HG03039 (cell line): ENCODE results near the gene DAP.
"Not testable (repeated sequence)": the region's sequence is repeated elsewhere in the genome, so short reads cannot be mapped to it uniquely, and the experiment has no call there.

Source experiments
- ATAC-seq: cut with Tn5 transposase; IDR thresholded peaks from one replicate; pipeline ENCODE4 v1.9.1; 2021; ENCODE audit warnings: mild to moderate bottlenecking, moderate library complexity; ENCODE audit not compliant: unreplicated experiment

The DAP gene

DNA sequence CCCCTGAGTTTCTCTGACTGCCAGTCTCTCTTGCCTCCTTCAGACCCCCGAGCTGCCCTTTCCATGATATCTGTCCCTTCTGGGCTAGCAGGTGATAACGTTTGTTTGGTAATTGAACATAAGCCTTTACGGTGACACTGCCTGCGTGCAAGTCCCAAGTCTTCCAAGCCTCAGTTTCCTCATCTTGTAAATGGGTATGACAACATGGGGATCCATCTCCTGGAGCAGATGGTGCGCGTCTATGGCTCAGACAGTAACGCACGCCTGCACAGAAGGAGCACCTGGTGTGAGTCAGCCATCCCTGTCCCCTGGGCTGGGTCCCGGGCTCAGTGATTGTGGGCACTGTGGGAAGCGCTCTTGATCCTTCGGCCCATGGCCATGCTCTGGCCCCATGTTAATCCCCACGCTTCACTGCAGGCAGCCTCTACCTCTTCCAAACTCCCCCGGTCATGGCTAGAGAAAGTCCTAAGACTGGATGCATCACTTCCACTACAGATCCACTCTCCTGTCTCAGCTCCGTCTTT lies 85.8 kb downstream of the DAP start:
- ATAC-seq, result no peak

DNA sequence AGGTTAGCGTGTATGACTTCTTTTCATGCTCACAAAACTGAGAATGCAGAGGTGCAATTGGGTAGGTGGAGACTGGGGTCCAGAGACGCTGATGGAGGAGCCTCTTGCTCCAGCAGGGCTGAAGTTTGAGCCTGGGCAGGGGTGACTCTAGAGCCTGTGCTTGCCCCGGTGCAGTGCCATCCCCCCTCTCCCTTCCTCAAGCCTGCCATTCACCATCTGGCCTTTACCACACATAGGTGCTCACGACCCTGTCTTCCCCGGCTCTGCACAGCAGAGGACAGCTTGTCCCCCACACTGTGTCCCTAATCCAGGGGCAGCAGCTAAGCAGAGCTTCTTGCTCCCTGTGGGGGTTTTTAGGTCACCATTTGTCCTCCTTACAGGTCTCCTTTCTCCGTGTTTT lies 86.5 kb downstream of the DAP start:
- no peak for ATAC-seq

DNA sequence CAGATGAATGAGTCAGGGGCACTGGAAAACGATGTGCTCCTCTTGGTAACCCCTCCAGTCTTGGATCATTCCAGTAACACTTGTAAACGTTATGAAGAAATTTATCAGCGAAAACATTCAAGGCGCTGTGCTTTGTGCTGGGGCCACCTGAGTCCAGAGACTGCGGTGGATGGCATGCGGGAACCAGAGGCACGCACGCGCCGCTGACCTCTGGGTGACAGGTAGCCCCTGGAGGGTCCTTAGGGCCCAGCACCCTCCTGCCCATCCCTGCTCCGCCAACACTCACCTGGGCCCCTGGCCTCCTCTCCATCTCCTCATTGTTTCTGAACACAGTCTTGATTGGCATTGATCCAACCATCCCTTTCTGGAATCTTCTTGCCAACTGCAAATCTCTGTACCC lies 86.9 kb downstream of the DAP start:
- ATAC-seq, result no peak

DNA sequence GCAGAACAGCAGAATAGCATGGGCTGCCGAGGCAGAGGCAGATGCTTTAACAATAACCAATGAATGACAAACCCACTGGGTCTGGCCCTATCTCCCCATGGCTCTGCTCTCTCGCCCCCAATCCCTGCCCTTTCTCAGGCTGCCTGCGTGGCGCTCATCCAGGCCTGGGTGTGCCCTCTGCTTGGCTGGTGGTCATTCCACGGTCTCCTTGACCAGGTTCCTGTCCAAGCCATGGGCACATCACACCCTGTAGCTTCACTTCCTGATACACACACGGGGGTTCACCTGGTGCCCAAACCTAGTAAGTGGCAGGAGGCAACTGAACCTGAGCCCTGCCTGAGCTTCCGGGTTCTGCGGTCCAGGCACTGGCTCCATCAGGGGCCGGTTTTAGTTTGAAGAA lies 87.6 kb downstream of the DAP start:
- no peak for ATAC-seq

DNA sequence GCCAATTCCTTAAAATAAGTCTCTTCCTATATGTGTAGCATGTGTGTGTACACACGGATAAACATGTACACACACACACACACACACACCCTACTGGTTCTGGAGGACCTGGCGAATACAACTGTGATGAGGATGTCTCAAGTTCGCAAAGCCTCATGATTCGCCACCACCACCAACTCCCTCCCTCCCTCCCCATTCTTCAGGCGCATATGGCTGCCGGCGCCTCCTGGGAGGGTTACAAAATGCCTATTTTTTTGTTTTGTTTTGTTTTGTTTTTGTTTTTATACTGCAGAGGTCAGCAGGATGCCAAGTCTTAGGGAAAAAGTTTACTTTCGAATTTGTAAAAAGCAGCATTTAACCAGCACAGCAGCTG lies 88.0 kb downstream of the DAP start:
- no peak for ATAC-seq

DNA sequence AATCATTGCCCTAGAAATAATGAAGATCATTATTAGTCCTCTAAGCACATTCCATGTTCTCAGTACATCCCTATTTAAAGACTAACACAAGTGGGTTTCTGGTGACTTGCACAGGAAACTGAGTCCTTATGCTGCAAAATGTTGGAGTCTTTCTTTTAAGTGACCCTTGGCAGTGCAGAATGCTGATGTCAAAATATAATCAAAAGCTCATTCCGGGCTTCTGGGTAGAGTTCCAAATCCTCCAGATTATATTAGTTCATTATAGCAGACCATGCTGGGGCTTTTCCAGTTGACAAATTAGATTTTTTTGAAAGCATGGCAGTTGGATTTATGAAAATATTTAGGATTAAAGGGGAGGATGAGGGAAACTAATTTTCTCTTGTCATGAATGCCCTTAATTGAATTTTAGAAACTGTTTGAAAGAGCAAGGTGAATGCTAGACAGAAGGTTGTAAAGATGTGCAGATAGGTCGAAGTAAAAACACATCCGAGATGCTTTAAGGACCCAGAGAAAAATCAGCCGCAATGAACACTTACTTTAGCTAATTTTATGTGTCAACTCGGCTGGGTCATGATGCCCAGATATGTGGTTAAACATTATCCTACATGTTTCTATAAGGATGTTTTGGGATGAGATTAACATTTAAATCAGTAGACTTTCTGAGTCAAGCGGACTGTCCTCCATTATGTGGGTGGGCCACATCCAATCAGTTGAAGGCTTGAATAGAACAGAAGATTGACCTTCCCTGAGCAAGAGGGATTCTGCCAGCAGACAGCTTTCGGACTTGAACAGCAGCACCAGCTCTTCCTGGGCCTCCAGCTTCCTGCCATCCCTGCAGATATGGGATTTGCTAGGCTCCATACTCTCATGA lies 88.7 kb downstream of the DAP start:
- ATAC-seq, result no peak

DNA sequence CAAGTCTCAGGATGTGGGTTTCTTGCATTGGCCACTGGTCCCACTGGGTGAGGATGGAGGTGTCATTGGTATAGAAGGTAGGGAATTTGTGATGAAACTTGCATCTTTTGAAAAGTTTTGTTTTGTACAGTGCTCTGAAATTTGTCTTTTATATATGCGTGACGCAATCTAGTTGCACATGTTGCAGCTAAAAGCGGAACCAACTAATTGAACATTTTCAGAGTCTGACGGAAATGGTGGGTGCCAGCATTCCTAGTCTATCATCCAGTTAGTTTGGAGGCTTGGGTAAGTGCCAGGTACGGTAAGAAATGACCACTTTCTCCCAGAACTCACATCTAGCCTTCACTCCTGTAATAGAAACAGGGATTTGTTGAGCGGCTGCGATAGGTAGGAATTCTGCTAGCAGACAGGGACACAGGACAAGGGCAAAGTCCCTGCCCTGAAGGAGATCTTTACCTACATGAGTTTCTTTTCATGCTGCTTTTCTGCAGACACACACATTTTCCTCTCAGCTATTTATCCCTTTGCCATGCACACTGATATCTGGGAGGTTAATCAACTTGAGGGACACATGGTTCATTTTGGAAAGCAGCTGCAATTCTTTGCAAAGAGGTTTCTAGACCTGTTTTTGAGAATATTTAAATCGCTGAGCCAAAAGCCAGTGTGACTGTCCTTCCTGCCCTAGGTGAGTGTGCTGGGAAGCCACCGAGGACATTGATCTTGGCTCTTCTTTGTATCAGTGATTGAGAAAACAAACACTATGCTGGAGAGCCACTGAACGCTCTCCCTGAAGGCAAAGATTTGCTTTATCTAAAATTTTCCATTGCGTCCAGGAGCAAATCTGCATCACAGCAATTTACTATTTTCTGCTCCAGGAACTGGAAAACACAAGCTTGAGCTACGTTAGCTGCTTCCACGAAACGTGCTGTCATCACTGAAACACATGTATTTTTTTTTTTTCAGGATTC lies 89.7 kb downstream of the DAP start:
- ATAC-seq, result no peak

DNA sequence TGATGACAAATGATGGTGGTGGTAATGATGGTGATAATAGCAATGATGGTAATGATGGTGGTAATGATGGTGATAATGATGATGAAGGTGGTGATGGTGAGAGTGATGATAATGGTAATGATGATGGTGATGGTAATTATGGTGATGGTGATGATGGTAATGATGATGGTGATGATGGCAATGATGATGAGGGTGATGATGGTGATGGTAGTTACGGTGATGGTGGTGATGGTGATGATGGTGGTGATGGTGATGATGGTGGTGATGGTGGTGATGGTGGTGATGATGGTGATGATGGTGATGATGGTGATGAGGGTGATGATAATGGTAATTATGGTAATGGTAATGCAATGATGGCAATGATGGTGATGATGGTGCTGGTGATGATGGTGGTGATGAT lies 91.1 kb downstream of the DAP start:
- ATAC-seq, result no peak

DNA sequence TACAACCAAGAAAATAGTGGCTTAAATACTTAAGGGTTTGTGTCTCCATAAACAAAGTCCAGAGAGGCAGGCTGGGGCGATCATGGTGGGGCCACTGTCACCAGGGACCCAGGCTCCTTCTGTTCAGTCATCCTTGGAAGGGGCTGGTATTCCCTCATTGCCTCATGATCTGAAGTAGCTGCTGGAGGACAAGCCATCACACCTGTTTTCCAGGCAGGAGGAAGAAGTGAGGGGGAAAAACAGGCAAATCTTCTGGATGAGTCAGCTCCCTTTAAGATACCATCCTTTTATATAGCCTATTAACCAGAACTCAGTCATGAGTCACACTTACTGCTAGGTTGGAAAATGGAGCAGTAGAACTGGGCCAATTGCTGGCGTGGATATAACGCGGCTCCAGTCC lies 92.3 kb downstream of the DAP start:
- no peak for ATAC-seq

DNA sequence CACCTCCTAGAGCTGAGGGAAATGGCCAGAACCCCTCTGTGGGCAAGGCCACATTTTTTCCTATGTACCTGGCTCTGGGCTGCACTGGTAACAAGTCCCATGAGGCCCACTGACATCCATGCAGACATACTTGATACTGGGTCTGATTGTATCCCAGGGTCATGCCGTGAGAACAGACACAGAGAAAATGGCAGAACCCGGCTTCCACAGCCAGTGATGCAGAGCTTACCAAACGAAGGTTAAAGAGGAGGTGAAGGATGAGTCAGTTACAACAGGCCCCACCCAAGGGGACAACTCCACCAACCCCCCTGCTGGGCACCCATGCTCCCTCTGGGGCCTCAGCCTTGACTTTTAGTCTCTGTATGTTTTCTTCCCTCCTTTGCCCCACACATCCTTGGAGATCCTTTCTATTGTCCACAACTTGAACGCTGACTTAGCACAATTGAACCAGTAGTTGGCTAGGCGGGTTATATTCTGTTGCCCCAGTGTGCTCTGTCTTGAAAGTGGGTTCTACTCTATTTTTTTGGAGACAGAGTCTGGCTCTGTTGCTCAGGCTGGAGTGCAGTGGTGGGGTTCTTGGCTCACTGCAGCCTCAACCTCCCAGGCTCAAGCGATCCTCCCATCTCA lies 93.5 kb downstream of the DAP start:
- no peak for ATAC-seq

DNA sequence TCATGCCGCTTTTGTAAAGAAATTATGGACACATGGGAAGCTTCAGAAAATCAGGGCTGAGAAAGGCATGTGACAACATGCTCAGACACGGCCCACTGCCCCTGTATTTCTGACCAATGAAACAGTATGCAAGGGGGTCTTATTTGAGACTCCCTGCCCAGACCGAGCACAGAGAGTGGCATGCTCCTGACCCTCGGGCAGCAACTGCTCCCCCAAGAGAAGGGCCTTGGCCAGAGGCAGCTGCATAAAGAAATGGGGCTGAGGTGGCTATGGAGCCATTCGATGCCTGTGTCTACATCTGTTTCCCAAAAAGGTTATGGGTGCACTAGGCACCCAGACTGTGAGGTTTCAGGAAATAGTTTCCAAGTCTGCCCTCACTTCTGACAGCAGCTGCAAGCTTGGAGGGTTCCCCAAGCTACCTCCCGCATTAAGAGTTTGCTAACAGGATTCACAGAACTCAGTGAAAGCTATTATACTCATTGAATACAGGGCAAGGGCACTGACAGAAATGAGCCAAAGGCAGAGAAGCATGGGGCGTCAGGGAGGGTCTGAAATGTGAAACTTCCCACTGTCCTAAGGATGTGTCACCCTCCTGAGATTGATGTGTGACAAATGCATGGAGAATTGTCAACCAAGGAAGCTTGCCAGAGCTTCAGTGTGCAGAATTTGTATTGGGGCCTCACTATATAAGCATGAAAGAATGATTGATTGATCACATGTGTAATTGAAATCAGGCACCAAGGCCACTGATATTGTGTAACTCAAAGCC lies 94.3 kb downstream of the DAP start:
- no peak for ATAC-seq

DNA sequence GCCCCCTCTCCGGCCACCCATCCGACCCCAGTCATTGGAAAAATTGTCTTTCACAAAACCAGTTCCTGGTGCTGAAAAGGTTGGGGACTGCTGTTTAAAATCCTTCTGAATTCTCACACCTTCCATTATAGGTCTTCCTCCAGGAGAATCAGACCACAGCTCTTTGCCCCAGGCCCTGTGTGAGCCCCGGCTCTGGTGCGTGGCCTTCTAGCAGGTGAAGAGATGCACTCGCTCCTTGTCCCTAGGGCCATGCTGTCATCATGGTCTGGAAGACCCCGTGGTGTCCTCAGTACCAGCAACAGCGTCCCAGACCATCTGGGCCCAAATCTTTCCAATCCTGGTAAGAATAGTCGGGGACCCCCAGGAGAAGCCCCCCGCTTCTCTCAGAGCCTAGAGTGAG lies 95.2 kb downstream of the DAP start:
- ATAC-seq, result no peak

DNA sequence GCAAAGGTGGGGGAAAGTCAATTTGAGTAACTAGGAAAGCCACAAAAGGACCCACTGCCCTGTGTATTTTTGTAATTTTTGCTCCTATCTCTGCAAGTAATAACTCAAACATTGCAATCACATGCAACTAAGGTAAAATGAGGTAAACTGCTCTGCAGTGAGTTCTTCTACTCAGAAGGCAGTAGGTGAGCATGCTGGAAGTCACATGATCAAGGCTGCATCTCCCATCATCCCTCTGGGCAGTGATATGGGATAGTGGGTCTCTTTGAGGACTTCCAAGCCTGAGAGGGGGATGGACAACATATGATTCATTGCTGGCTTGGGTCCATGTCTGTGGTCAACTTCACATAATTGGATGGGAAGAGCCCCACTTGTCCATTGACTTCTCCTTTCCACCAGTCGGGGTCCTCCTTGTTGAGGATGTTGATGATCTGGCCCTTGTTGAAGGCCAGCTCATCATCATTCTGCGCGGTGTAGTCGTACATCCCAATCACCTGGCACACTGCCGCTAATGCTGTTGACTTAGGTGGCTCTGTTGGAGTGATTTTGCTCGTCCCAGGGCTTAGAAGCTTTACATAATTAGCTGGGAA lies 96.8 kb downstream of the DAP start:
- not testable (repeated sequence) for ATAC-seq

DNA sequence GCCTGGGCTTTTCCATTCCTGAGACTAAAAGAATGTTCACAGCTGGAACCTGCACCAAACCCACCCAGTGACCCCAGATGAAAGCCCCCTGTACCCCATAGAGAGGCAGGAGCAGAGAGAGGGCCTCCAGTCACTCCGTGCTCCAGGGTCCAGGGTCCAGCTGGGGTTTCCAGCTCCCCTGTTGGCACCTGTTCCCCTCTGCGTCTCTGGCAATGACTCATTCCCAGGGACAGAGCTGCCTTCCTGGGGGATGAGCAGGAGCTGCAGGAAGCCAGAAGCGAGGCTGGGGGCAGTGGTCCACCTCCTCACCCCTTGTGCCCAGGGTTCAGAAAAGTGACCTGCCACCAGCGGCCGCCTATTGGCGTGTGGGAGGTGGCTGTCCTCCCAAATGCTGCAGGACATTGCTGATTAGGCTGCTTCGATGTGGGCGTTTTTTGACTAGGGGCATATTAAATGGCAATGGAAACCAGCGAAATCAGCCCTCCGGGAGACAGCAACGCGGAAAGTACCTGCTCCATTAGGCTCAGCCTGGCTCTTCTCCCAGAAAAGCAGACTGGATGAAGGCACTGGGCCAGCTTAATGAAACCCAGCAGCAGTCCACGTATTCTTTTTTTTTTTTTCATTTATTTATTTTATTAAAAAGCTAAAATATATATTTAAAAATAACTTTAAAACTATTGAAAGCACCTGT lies 97.4 kb downstream of the DAP start:
- ATAC-seq, result no peak

DNA sequence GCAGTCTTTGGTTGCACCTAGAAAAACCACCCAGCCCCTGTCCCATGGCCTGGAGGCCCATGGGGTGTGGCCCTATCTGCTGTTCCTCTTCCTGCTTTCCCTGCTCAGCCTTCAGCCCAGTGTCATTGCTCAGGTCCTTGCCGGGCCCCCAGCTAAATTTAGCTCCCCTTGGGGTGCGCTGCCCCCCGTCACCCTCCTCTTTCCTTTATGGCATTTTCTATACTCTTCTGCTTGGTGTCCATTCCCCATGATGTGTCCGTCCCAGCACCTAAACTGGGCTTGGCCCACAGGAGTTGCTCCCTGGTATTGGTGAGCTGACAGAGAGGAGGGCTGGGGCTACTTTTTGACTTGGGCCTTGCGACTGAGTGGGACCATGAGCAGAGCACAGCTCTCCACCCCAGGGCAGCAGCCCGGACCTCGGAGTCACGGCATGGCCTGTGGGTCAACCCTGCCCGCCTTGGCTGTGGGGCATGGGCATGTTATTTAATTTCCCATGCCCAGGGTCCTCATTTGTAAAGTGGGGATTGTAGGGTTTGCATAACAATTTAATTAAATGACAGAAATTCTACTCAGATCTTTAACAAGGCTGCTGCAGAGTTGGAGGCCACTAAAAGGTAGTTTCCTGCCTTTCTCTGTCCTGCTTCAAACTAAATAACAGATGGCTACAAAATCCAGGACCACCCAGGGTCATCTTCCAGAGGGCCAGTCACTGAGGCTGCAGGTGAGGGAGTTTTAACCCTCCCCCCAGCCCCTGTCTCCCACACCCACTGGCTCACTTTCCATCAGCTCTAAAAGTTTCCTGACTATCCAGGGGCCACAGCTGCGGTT lies 98.2 kb downstream of the DAP start:
- ATAC-seq, result no peak

DNA sequence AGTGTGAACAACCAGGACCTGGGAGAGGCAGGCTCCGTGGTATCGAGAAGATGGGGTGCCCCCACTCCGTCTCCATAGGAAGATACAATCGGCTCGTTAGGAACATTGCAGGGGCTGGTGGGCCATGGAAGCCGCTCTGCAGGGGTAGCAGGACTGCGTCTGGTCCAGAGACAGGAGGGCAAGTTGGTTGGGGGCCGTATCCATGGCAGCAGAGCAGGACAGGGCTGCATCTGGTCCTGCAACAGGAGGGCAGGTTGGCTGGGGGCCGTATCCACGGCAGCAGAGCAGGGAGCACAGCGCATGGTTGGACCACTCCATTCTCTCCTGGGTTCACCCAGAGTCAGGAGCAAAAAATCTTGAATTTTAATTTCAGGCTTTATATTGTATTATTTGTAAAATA lies 99.0 kb downstream of the DAP start:
- no peak for ATAC-seq

DNA sequence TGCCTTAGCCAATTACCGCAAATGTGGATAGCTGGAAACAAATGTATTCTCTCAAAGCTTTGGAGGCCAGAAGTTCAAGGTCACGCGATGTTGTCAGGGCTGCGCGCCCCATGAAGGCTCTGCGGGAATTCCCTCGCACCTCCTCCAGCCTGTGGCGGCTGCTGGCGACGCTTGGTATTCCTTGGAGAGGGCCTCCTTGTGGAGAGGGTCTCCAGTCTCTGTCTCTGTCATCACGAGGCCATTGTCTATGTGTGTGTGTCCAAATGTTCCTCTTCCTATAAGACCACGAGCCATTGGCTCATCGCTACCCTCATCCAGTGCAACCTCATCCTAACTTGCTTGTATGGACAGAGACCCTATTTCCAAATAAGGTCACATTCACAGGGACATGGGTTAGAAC lies 99.6 kb downstream of the DAP start:
- no peak for ATAC-seq

DNA sequence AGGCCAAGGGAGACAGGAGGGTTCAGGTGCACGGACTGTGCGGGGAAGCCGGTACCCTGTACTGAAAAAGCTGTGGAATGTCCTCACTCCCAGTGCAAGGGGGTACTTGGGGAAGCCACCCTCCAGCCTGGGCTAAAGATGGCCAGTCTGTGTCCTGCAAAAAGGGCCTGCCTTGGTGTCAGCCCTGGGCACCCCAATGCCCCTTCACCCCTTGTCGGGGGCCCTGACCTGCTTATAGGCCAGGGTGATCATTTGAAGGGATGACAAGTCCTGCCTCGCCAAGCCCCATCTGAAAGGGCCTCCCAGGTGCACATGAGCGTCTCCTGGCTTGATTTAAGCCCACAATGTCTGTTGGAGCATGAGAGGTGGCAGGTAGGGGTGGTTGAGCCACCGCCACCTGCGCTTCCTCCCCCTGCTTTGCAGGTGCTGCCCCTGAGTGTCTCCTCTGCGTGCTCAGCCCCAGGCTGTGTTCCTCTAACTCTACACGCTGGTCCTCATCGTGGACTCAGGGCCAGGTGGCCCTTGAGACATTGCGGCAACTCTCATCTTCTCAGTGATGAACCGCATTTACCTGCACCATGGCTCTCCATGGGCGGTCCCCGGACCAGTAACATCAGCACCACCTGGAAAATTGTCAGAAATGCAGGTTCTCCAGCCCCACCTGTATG lies 100.2 kb downstream of the DAP start:
- ATAC-seq, result no peak
